SK-N-SH treated with all-trans-retinoic acid at 6 μM for 48 hours (cell line): ENCODE results near the gene TMEM240.

ENCODE experiments used
- ATAC-seq: fragments of 200-7000 bp; cut with Tn5 transposase; 3 replicates; pipeline ENCODE4 v1.9.1; 2020; ENCODE audit warnings: mild to moderate bottlenecking, moderate library complexity
- ARNTL ChIP-seq: fragments of 450-650 bp; formaldehyde crosslinking; IDR thresholded peaks from 2 replicates; pipeline ENCODE4 v1.5.0; 2020; ENCODE audit warnings: low read depth, mild to moderate bottlenecking, moderate library complexity, borderline replicate concordance
- BACH2 ChIP-seq: fragments of 250-450 bp; sonication (Bioruptor Pico); IDR thresholded peaks from 2 replicates; pipeline ENCODE4 v1.9.0; 2021; ENCODE audit warnings: mild to moderate bottlenecking, borderline replicate concordance
- CREB5 ChIP-seq: fragments of 250-450 bp; sonication (Bioruptor Pico); IDR thresholded peaks from 2 replicates; pipeline ENCODE4 v1.5.1; 2020; ENCODE audit warnings: low read depth, mild to moderate bottlenecking, moderate library complexity
- CSRNP3 ChIP-seq: fragments of 250-450 bp; sonication (Bioruptor Pico); IDR thresholded peaks from 2 replicates; pipeline ENCODE4 v1.5.1; 2021; ENCODE audit warnings: mild to moderate bottlenecking, moderate library complexity
- ESRRG ChIP-seq: fragments of 250-450 bp; sonication (Bioruptor Pico); IDR thresholded peaks from 2 replicates; pipeline ENCODE4 v1.6.1; 2021; ENCODE audit warnings: mild to moderate bottlenecking
- GLIS3 ChIP-seq: fragments of 250-450 bp; sonication (Bioruptor Pico); IDR thresholded peaks from 2 replicates; pipeline ENCODE4 v1.5.0; 2020; ENCODE audit warnings: mild to moderate bottlenecking, moderate library complexity
- ISL1 ChIP-seq: fragments of 250-450 bp; sonication (Bioruptor Pico); IDR thresholded peaks from 2 replicates; pipeline ENCODE4 v2.1.2; 2022; ENCODE audit warnings: mild to moderate bottlenecking, moderate library complexity
- OSR1 ChIP-seq: fragments of 250-450 bp; sonication (Bioruptor Pico); IDR thresholded peaks from 2 replicates; pipeline ENCODE4 v1.8.0; 2022; ENCODE audit warnings: moderate library complexity, mild to moderate bottlenecking, inconsistent platforms
- PATZ1 ChIP-seq: fragments of 250-450 bp; sonication (Bioruptor Pico); IDR thresholded peaks from 2 replicates; pipeline ENCODE4 v1.8.0; 2020; ENCODE audit warnings: mild to moderate bottlenecking, moderate library complexity, borderline replicate concordance
- POU6F1 ChIP-seq: fragments of 250-450 bp; sonication (Bioruptor Pico); IDR thresholded peaks from 2 replicates; pipeline ENCODE4 v1.8.0; 2021; ENCODE audit warnings: low read depth, mild to moderate bottlenecking, moderate library complexity, borderline replicate concordance
- PPARA ChIP-seq: fragments of 250-450 bp; sonication (Bioruptor Pico); IDR thresholded peaks from 2 replicates; pipeline ENCODE4 v1.5.0; 2020; ENCODE audit warnings: mild to moderate bottlenecking, borderline replicate concordance
- RARB ChIP-seq: fragments of 250-450 bp; sonication (Bioruptor Pico); IDR thresholded peaks from 2 replicates; pipeline ENCODE4 v1.8.0; 2021; ENCODE audit warnings: mild to moderate bottlenecking, moderate library complexity
- SNAI2 ChIP-seq: fragments of 250-450 bp; sonication (Bioruptor Pico); IDR thresholded peaks from 2 replicates; pipeline ENCODE4 v1.5.0; 2020; ENCODE audit warnings: mild to moderate bottlenecking, moderate library complexity
- TOX ChIP-seq: fragments of 250-450 bp; sonication (Bioruptor Pico); IDR thresholded peaks from 2 replicates; pipeline ENCODE4 v1.8.0; 2021; ENCODE audit warnings: mild to moderate bottlenecking, moderate library complexity, borderline replicate concordance
- ZC3H10 ChIP-seq: fragments of 250-450 bp; sonication (Bioruptor Pico); IDR thresholded peaks from 2 replicates; pipeline ENCODE4 v1.5.1; 2021; ENCODE audit warnings: mild to moderate bottlenecking, moderate library complexity
- ZFP3 ChIP-seq: fragments of 250-450 bp; sonication (Bioruptor Pico); IDR thresholded peaks from 2 replicates; pipeline ENCODE4 v1.5.0; 2020; ENCODE audit warnings: mild to moderate bottlenecking, moderate library complexity
- ZFP30 ChIP-seq: fragments of 450-650 bp; formaldehyde crosslinking; IDR thresholded peaks from 2 replicates; pipeline ENCODE4 v1.5.0; 2022; ENCODE audit warnings: mild to moderate bottlenecking, moderate library complexity
- ZNF565 ChIP-seq: fragments of 450-650 bp; formaldehyde crosslinking; conservative IDR thresholded peaks from 2 replicates; pipeline ENCODE4 v1.5.0; 2020; ENCODE audit warnings: low read depth, mild to moderate bottlenecking, moderate library complexity
- ZNF8 ChIP-seq: fragments of 450-650 bp; formaldehyde crosslinking; IDR thresholded peaks from 2 replicates; pipeline ENCODE4 v1.5.0; 2020; ENCODE audit warnings: mild to moderate bottlenecking, moderate library complexity

Gene TMEM240

GRCh38 chr1:1540090-1540817, at the start of gene TMEM240:
Gene TMEM240, minus strand, starts transcription at chr1:1540624. Its CDS starts 278 bp downstream, at chr1:1540346.
- no peak for TF ChIP-seq ZNF565
- TF ChIP-seq ZNF8 (CRISPR knock-in tag) = no peak
- TF ChIP-seq POU6F1 (CRISPR knock-in tag) = no peak
- TF ChIP-seq ISL1 = no peak
- no peak for TF ChIP-seq RARB (CRISPR knock-in tag)
- no peak for TF ChIP-seq PATZ1 (CRISPR knock-in tag)
- no peak for TF ChIP-seq GLIS3 (CRISPR knock-in tag)
- no peak for TF ChIP-seq CREB5
- no peak for TF ChIP-seq PPARA (CRISPR knock-in tag)
- no peak for TF ChIP-seq ESRRG
- TF ChIP-seq SNAI2 (CRISPR knock-in tag) = no peak
- TF ChIP-seq BACH2 (CRISPR knock-in tag) = no peak
- no peak for TF ChIP-seq CSRNP3
- peak; percentile 71 for ATAC-seq

- TF ChIP-seq TOX (CRISPR knock-in tag) (no peak), ZFP30 (CRISPR knock-in tag) (no peak), ESRRG (no peak), PPARA (CRISPR knock-in tag) (no peak), ZC3H10 (CRISPR knock-in tag) (no peak), ARNTL (no peak), OSR1 (no peak), POU6F1 (CRISPR knock-in tag) (no peak), ZFP3 (no peak), PATZ1 (CRISPR knock-in tag) (no peak), CREB5 (no peak), GLIS3 (CRISPR knock-in tag) (no peak), ZNF8 (CRISPR knock-in tag) (no peak), ZNF565 (no peak)
- no peak for ATAC-seq
Observed at GRCh38 chr1:1583347-1584010, 43.1 kb upstream of the TMEM240 start.
